Sigmoid colon (tissue), 4 donors: ENCODE measurements around the gene YPEL2.

Experiments used
- CTCF ChIP-seq, 4 experiments: fragments of 450-650 bp in 3 of 4; fragments of 200-600 bp in 1 of 4; IDR thresholded peaks; one replicate each; pipeline ENCODE4 v1.5.1; 2016 to 2019; ENCODE audit warnings: antibody characterized with exemption in 4 of 4, mild to moderate bottlenecking in 3 of 4, moderate library complexity in 2 of 4
- EP300 ChIP-seq, 4 donors: sonication (generic); formaldehyde crosslinking; IDR thresholded peaks; one replicate each; pipeline ENCODE4 v1.6.1; 2017; ENCODE audit warnings: antibody characterized with exemption in 4 of 4
- POLR2A ChIP-seq, 2 donors: fragments of 450-650 bp; IDR thresholded peaks; one replicate each; pipeline ENCODE4 v1.6.1; 2016; ENCODE audit warnings: antibody characterized with exemption in 2 of 2, mild to moderate bottlenecking in 2 of 2, moderate library complexity in 2 of 2
- POLR2AphosphoS5 ChIP-seq, 4 donors: sonication (generic); formaldehyde crosslinking; IDR thresholded peaks; one replicate each; pipeline ENCODE4 v1.6.1; 2017; ENCODE audit warnings: antibody characterized with exemption in 4 of 4

- TF ChIP-seq EP300 (IDR thresholded peaks at IDR 0.05): no peak
- no peak for TF ChIP-seq CTCF (IDR thresholded peaks at IDR 0.05)
- TF ChIP-seq POLR2AphosphoS5 (IDR thresholded peaks at IDR 0.05): no peak
- TF ChIP-seq POLR2A (IDR thresholded peaks at IDR 0.05): no peak
Observed at GRCh38 chr17:59424331-59424730, 92.9 kb downstream of the YPEL2 start.
